HepG2 (cell line): ENCODE results near the gene SGSH. TPM values are rescaled to one million over a fixed set of nuclear protein-coding genes. Genes with fewer than 3 reads are reported as not detected.

Experiments used
- CENPX ChIP-seq: sonication (generic); formaldehyde crosslinking; IDR thresholded peaks from 2 replicates; pipeline ENCODE4 v1.9.0; 2021; ENCODE audit warnings: mild to moderate bottlenecking, missing genetic modification reagents, moderate library complexity
- EED ChIP-seq: sonication (generic); formaldehyde crosslinking; IDR thresholded peaks from 2 replicates; pipeline ENCODE4 v1.5.0; 2020; ENCODE audit warnings: mild to moderate bottlenecking, missing genetic modification reagents
- HOXD1 ChIP-seq: sonication (generic); formaldehyde crosslinking; IDR thresholded peaks from 2 replicates; pipeline ENCODE4 v1.5.0; 2020; ENCODE audit warnings: missing genetic modification reagents
- MBNL3 ChIP-seq: fragments of 250-450 bp; sonication (Bioruptor Pico); conservative IDR thresholded peaks from 2 replicates; pipeline ENCODE4 v1.8.0; 2022; ENCODE audit warnings: mild to moderate bottlenecking, inconsistent platforms
- MIER2 ChIP-seq: IDR thresholded peaks from 2 replicates; pipeline ENCODE4 v1.6.1; 2016; ENCODE audit warnings: missing biosample characterization, missing genetic modification reagents
- SKI ChIP-seq: fragments of 450-650 bp; IDR thresholded peaks from one replicate; pipeline ENCODE4 v1.6.1; 2018; ENCODE audit warnings: mild to moderate bottlenecking; ENCODE audit not compliant: partially characterized antibody
- SOX13 ChIP-seq, 3 experiments: fragments of 450-650 bp in 1 of 3; sonication (generic) in 1 of 3; formaldehyde crosslinking in 1 of 3; IDR thresholded peaks in 2 of 3; conservative IDR thresholded peaks in 1 of 3; 2 replicates each; pipeline versions ENCODE4 v1.5.0 to v1.6.1; 2016 to 2020; ENCODE audit warnings: antibody characterized with exemption in 1 of 3, mild to moderate bottlenecking in 1 of 3, missing compliant biosample characterization in 1 of 3, missing genetic modification reagents in 1 of 3, moderate library complexity in 1 of 3
- SP5 ChIP-seq: IDR thresholded peaks from 2 replicates; pipeline ENCODE4 v1.6.1; 2016; ENCODE audit warnings: low read depth, borderline replicate concordance
- TBL1XR1 ChIP-seq: fragments of 150-350 bp; IDR thresholded peaks from 2 replicates; pipeline ENCODE4 v1.6.1; 2014; ENCODE audit warnings: borderline replicate concordance, low read length; ENCODE audit not compliant: partially characterized antibody
- TBX2 ChIP-seq: sonication (generic); formaldehyde crosslinking; IDR thresholded peaks from 2 replicates; pipeline ENCODE4 v1.5.0; 2020; ENCODE audit warnings: missing genetic modification reagents, mild to moderate bottlenecking, borderline replicate concordance
- ZFX ChIP-seq: sonication (generic); formaldehyde crosslinking; IDR thresholded peaks from 2 replicates; pipeline ENCODE4 v1.4.0; 2020; ENCODE audit warnings: mild to moderate bottlenecking, low read depth, missing genetic modification reagents, moderate library complexity
- ZMYM4 ChIP-seq: sonication (generic); formaldehyde crosslinking; IDR thresholded peaks from 2 replicates; pipeline ENCODE4 v1.8.1; 2023; ENCODE audit warnings: mild to moderate bottlenecking, missing genetic modification reagents
- ZNF343 ChIP-seq: sonication (generic); formaldehyde crosslinking; IDR thresholded peaks from 2 replicates; pipeline ENCODE4 v1.4.0; 2020; ENCODE audit warnings: mild to moderate bottlenecking, missing genetic modification reagents
- polyA plus RNA-seq, 8 experiments: library from polyadenylated mRNA; depleted of rRNA in 3 of 8; stranded (reverse) in 7 of 8; unstranded in 1 of 8; fragments of >200 nt; fragmentation: Illumina TruSeq in 4 of 8; extraction: Trizol in 4 of 8; gene quantifications; 2 replicates each; pipeline versions ENCODE4 v1.2.1 to v1.2.3, GENCODE V29; 2011 to 2016; ENCODE audit warnings: low read depth in 4 of 8, missing spikeins in 1 of 8, mixed read lengths in 1 of 8; ENCODE audit not compliant: insufficient read depth in 1 of 8
- total RNA-seq, 5 experiments: library from RNA; depleted of rRNA; stranded (reverse); fragments of >200 nt; fragmentation: Illumina TruSeq; extraction: Trizol; gene quantifications; 2 replicates each; pipeline ENCODE4 v1.2.3, GENCODE V29; 2016; ENCODE audit warnings: low read depth in 1 of 5
- TF ChIP-seq, protein P1 (sequence below): sonication (generic); formaldehyde crosslinking; IDR thresholded peaks from 2 replicates; pipeline ENCODE4 v1.4.0; 2020; ENCODE audit warnings: mild to moderate bottlenecking, missing genetic modification reagents
- TF ChIP-seq, protein P2 (sequence below): sonication (generic); formaldehyde crosslinking; IDR thresholded peaks from 2 replicates; pipeline ENCODE4 v1.4.0; 2020; ENCODE audit warnings: missing genetic modification reagents, mild to moderate bottlenecking, borderline replicate concordance
- TF ChIP-seq, protein P3 (sequence below): sonication (generic); formaldehyde crosslinking; IDR thresholded peaks from 2 replicates; pipeline ENCODE4 v1.4.0; 2020; ENCODE audit warnings: low read depth, mild to moderate bottlenecking, missing genetic modification reagents
- TF ChIP-seq, protein P4 (sequence below): sonication (generic); formaldehyde crosslinking; conservative IDR thresholded peaks from 2 replicates; pipeline ENCODE4 v1.8.0; 2022; ENCODE audit warnings: mild to moderate bottlenecking, moderate library complexity, missing genetic modification reagents
- TF ChIP-seq, protein P5 (sequence below): sonication (generic); formaldehyde crosslinking; IDR thresholded peaks from 2 replicates; pipeline ENCODE4 v1.9.0; 2022; ENCODE audit warnings: missing genetic modification reagents, mild to moderate bottlenecking, borderline replicate concordance

Gene SGSH
- total and polyA plus RNA-seq, 2 of the 13 experiments (the other 11 are each of a cell fraction or from before 2014, with no cell fraction given), result 12.2 to 17.6 TPM

DNA sequence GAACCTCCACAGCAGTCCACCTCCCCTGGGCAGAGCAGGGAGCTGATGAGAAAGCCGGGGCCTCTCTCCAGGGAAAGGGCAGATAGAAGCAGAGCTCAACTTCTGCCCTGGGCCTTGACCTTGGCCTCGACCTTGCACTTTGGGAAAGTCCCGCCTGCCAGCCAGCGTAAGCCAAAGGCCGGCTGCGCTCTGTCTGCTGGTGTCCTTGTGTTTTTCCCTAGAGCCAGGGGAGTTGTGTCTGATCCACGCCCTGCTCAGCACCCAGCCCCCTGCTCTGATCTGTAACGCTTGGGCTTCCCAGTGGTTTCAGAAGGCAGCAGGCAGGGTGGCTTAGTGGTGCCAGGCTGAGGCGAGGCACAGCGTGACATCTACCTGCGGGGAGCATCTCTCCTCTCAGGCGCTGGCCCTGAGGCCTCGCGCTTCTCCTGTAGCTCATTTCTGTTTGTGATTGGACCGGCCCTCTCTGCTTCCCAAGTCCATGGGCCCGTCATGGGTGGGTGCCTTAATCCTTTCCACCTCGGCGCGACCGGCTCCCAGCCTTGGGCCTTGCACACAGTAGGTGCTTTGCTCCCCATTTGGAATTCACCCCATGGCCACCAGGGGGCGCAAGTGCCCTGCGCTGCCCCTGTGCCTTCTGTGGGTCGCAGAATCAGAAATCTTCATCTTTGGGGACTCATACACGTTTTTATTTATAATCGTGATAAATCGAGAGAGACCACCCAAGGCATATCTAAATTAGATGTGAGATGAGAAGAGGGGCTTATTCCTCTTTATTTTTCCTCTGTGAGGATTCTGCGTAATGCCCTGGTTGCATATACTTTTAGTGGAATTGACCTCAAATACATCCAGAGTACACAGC is 24.2 kb downstream of the SGSH start (continued):
- TF ChIP-seq, protein P1, sequence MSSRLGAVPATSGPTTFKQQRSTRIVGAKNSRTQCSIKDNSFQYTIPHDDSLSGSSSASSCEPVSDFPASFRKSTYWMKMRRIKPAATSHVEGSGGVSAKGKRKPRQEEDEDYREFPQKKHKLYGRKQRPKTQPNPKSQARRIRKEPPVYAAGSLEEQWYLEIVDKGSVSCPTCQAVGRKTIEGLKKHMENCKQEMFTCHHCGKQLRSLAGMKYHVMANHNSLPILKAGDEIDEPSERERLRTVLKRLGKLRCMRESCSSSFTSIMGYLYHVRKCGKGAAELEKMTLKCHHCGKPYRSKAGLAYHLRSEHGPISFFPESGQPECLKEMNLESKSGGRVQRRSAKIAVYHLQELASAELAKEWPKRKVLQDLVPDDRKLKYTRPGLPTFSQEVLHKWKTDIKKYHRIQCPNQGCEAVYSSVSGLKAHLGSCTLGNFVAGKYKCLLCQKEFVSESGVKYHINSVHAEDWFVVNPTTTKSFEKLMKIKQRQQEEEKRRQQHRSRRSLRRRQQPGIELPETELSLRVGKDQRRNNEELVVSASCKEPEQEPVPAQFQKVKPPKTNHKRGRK (CRISPR knock-in tag), result no peak
- TF ChIP-seq, protein P2, sequence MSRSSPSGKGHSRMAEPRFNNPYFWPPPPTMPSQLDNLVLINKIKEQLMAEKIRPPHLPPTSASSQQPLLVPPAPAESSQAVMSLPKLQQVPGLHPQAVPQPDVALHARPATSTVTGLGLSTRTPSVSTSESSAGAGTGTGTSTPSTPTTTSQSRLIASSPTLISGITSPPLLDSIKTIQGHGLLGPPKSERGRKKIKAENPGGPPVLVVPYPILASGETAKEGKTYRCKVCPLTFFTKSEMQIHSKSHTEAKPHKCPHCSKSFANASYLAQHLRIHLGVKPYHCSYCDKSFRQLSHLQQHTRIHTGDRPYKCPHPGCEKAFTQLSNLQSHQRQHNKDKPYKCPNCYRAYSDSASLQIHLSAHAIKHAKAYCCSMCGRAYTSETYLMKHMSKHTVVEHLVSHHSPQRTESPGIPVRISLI (CRISPR knock-in tag), result 0 out of 2 replicates have a peak, but pooled peaks have one; percentile 23
- TF ChIP-seq TBL1XR1 (peak; percentile 99), CENPX (CRISPR knock-in tag) (no peak), HOXD1 (peak; percentile 33; the same call in 1 of the 2 replicates), EED (CRISPR knock-in tag) (peak; percentile 81; the same call in 1 of the 2 replicates), ZNF343 (CRISPR knock-in tag) (0 out of 2 replicates have a peak, but pooled peaks have one; percentile 60), MBNL3 (CRISPR knock-in tag) (no peak), MIER2 (CRISPR knock-in tag) (0 out of 2 replicates have a peak, but pooled peaks have one; percentile 11), SKI (peak; percentile 99), ZFX (CRISPR knock-in tag) (peak; percentile 15; the same call in 1 of the 2 replicates), ZMYM4 (CRISPR knock-in tag) (peak; percentile 11; the same call in 1 of the 2 replicates), TBX2 (CRISPR knock-in tag) (peak; percentile 51; the same call in 1 of the 2 replicates), SP5 (CRISPR knock-in tag) (peak; percentile 74), SOX13 (IDR thresholded peaks at IDR 0.05) (no peak), SOX13 (CRISPR knock-in tag; conservative IDR thresholded peaks at IDR 0.05 in 1 of 2, IDR thresholded peaks at IDR 0.05 in 1 of 2) (peak in 1 of 2 experiments; percentile 17; a peak in 1 of 4 replicates)
- TF ChIP-seq, protein P3, sequence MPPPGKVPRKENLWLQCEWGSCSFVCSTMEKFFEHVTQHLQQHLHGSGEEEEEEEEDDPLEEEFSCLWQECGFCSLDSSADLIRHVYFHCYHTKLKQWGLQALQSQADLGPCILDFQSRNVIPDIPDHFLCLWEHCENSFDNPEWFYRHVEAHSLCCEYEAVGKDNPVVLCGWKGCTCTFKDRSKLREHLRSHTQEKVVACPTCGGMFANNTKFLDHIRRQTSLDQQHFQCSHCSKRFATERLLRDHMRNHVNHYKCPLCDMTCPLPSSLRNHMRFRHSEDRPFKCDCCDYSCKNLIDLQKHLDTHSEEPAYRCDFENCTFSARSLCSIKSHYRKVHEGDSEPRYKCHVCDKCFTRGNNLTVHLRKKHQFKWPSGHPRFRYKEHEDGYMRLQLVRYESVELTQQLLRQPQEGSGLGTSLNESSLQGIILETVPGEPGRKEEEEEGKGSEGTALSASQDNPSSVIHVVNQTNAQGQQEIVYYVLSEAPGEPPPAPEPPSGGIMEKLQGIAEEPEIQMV (CRISPR knock-in tag), result peak; percentile 59; the same call in 1 of the 2 replicates
- TF ChIP-seq, protein P4, sequence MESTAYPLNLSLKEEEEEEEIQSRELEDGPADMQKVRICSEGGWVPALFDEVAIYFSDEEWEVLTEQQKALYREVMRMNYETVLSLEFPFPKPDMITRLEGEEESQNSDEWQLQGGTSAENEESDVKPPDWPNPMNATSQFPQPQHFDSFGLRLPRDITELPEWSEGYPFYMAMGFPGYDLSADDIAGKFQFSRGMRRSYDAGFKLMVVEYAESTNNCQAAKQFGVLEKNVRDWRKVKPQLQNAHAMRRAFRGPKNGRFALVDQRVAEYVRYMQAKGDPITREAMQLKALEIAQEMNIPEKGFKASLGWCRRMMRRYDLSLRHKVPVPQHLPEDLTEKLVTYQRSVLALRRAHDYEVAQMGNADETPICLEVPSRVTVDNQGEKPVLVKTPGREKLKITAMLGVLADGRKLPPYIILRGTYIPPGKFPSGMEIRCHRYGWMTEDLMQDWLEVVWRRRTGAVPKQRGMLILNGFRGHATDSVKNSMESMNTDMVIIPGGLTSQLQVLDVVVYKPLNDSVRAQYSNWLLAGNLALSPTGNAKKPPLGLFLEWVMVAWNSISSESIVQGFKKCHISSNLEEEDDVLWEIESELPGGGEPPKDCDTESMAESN (CRISPR knock-in tag), result 0 out of 2 replicates have a peak, but pooled peaks have one; percentile 22
- TF ChIP-seq, protein P5, sequence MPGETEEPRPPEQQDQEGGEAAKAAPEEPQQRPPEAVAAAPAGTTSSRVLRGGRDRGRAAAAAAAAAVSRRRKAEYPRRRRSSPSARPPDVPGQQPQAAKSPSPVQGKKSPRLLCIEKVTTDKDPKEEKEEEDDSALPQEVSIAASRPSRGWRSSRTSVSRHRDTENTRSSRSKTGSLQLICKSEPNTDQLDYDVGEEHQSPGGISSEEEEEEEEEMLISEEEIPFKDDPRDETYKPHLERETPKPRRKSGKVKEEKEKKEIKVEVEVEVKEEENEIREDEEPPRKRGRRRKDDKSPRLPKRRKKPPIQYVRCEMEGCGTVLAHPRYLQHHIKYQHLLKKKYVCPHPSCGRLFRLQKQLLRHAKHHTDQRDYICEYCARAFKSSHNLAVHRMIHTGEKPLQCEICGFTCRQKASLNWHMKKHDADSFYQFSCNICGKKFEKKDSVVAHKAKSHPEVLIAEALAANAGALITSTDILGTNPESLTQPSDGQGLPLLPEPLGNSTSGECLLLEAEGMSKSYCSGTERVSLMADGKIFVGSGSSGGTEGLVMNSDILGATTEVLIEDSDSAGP (CRISPR knock-in tag), result peak; percentile 66; the same call in 1 of the 2 replicates
